Epithelial cell of esophagus (primary cell): ENCODE data around the gene ULBP3.
"Not testable (repeated sequence)": the region's sequence is repeated elsewhere in the genome, so short reads cannot be mapped to it uniquely, and the experiment has no call there.

Source experiments
- DNase-seq: peaks from one replicate; pipeline ENCODE4 v3.0.0; 2010; ENCODE audit warnings: low read depth
- H3K4me3 ChIP-seq: 2 replicates; pipeline ENCODE4 v1.5.1; 2011; ENCODE audit warnings: mild to moderate bottlenecking, low read length, control low read depth
- TF ChIP-seq, protein P1 (sequence below): IDR thresholded peaks from 2 replicates; pipeline ENCODE4 v1.5.1; 2011; ENCODE audit warnings: low read depth, mild to moderate bottlenecking, low read length, control low read depth, inconsistent platforms; ENCODE audit not compliant: insufficient read depth; ENCODE audit errors: missing control alignments

The ULBP3 gene

DNA sequence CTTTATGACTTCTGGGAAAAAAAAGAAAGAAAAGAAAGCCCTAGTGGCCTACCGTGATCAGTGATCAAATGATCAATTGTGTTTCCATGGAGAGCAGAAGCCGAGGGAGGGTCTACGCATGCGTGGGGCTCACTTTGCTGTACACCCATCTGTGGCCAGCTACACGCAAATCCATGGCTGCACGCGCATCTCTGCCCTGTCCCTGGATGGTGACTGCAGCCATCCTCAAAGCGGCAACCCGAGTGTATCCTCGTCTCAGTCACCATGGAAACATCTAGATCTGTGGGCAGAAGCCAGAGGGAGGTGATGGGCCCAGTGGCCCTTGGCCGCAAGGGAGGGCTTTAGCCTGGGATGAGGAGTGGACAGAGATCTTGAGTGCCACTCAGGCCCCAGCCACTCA lies 785 bp upstream of the ULBP3 start:
- no peak overlapping the region for H3K4me3 ChIP-seq
- DNase-seq: no peak
- TF ChIP-seq, protein P1, sequence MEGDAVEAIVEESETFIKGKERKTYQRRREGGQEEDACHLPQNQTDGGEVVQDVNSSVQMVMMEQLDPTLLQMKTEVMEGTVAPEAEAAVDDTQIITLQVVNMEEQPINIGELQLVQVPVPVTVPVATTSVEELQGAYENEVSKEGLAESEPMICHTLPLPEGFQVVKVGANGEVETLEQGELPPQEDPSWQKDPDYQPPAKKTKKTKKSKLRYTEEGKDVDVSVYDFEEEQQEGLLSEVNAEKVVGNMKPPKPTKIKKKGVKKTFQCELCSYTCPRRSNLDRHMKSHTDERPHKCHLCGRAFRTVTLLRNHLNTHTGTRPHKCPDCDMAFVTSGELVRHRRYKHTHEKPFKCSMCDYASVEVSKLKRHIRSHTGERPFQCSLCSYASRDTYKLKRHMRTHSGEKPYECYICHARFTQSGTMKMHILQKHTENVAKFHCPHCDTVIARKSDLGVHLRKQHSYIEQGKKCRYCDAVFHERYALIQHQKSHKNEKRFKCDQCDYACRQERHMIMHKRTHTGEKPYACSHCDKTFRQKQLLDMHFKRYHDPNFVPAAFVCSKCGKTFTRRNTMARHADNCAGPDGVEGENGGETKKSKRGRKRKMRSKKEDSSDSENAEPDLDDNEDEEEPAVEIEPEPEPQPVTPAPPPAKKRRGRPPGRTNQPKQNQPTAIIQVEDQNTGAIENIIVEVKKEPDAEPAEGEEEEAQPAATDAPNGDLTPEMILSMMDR: no peak

DNA sequence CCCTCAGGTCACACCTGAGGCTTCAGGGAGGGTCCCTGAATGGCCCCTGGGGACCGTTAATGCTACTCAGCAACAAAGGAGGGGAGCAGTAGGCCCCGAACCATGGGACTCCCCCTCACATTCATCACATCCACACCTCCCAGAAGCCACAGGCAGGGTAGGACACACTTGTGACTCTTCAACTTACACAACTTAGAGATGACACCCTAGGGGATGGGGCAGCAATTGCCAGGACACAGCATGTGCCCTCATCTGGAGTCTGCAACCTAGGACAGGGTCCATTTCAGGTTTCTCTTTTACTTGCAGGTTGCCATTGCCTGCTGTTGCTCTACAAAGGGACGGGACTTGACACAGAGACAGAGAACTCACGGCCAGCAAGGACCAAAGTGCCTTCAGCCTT lies 770 bp downstream of the ULBP3 start:
- TF ChIP-seq, protein P1: no peak
- H3K4me3 ChIP-seq: peak overlapping the region; percentile 68
- no peak for DNase-seq

DNA sequence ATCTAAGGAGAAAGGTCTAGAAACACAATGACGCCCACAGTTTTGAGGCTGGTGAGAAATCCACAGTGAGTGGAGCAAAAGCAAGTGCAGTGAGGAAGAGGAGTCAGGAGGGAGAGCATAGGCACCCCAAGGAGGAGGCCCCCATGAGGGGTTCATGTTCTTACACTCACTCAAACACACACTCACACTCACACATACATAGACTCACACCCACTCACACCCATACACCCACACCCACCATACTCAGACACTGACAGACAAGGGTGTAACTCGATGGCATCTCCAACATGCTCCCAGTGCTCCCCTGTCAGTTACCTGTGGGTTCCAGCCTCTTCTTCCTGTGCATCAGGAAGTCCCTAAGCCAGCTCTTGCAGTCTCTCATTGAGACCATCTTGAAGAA lies 3.8 kb downstream of the ULBP3 start:
- no peak overlapping the region for H3K4me3 ChIP-seq
- TF ChIP-seq, protein P1: no peak
- DNase-seq: no peak

DNA sequence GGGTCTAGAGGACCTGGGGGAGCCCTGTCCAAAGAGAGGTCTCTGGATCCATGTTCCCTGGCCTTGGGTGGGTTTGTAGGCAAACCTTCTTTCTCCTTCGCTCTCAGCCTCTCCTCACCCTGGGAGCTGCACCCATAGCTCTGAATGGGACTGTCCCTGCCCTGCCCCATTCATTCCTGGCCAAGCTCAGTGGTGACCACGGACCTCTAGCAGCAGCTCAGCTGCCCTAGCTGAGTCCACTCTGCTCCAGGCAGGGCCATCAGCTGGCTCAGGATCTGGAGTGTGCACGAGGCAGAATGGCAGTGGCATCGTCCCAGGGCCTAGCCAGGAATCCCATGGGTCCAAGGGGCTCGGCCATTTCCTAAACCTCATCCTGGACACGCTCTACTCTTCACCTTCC lies 5.3 kb downstream of the ULBP3 start:
- no peak for DNase-seq
- no peak overlapping the region for H3K4me3 ChIP-seq
- TF ChIP-seq, protein P1: no peak

DNA sequence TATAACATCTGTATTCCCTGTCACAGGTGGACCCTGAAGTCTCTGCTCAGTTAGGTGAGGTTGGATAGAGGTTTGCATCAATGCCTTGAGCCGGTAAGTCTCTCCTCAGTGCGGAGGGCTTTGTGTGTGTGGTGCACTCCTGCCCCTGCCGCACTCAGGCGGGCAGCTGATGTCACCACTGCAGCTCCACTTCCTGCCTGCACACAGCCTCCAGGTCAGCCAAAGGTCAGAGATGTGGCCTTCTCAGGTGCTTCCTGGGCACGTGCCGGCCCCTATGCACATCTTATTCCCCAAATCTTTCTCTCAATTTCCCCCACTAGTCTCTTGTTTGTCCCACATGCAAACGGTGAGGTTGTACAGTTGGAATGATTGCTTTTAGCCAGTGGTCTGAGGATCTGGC lies 8.9 kb downstream of the ULBP3 start:
- H3K4me3 ChIP-seq, DNase-seq: not testable (repeated sequence)

DNA sequence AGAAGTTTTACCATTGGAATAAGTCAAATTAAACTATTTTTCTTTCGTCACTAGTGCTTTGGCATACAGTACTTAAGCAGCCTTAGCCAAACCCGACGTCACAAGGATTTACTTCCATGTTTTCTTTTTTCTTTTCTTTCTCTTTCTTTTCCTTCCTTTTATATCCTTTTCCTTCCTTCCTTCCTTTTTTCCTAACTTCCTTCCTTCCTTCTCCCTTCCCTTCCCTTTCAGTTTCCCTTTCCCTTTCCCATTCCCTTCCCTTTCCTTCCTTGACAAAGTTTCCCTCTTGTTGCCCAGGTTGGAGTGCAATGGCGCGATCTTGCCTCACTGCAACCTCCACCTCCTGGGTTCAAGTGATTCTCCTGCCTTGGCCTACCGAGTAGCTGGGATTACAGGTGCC lies 9.9 kb downstream of the ULBP3 start:
- TF ChIP-seq, protein P1: no peak
- no peak for DNase-seq
- H3K4me3 ChIP-seq: no peak overlapping the region

DNA sequence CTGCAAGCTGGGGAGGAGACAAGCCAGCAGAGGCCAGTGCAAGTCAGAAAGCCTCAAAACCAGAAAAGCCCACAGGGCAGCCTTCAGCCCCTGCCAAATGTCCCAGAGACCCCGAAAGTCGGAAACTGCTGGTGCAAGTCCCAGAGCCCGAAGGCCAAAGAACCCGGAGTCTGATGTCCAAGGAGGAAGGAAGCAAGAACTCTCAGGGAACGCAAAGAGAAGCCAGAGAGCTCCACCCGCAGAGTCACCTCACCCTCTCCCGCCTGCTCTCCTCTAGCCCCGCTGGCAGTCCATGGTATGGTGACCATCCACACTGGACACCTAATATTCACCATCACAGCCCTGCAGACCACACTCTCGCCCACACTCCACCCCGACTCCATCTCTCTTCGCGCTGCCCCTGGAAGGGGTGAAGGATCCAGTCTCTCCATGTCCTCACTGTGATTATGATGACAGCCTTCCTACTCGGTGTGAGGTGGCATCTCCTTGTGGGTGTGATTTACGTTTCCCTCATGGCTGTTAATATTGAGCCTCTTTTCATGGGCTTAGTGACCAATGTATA lies 10.6 kb downstream of the ULBP3 start:
- no peak for DNase-seq
- TF ChIP-seq, protein P1: no peak
- no peak overlapping the region for H3K4me3 ChIP-seq

DNA sequence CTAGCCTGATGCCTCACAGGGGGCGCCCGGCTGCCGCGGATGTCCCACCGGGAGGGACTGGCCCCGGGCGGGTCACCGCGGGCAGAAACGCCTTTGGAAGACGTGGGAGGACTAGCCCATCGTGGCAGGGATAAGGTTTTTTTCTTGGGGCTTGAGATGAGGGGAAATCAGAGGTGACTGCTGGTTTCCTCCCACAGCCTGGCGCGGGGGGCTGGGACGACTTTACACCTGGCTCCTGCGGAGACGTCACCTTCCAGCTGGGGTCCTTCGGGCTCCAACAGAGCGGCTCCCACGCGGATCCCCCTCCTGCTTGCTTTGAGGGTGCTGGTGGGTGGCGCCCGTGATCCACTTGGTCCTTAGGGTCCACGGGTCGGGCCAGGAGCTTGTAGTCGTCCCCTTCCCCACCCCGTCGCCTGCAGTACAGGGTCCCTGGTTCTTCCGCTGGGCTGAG lies 11.4 kb downstream of the ULBP3 start:
- no peak for DNase-seq
- H3K4me3 ChIP-seq: no peak overlapping the region
- TF ChIP-seq, protein P1: no peak
